ENCODE data around the gene UCK1.

Gene UCK1

GRCh38 chr9:131495785-131496184 is 35.3 kb downstream of the UCK1 start:
- DNase-seq: no peak

DNA sequence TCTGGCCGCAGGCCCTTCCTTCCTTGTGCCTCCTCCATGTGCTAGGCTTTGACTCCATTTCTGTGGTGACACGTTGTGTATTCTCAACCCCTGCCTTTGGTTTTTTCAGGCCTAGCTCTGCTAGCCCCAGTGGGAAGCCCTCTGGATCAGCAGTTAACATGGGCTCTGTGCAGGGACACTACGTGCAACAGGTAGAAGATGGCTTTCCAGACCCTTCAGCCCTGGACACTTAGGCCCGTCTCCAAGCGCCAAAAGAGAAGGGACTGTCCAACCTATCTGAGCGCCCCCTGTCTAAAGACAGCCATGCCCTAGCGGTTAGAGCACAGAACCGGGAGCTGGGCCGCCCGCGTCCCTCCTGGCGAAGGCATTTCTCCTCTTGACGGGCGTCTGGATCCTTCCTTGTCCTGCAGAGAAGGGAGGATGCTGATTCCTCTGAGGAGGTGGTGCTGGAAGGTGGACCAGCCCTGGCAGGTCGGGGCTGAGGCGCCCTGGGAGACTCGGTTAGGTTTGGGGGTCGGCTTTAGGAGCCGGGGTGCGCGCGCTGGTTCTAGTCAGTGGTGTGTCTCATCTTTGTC is 36.7 kb downstream of the UCK1 start:
- DNase-seq: no peak

- DNase-seq: no peak
Observed at GRCh38 chr9:131492070-131492469, 39.0 kb downstream of the UCK1 start.

DNA sequence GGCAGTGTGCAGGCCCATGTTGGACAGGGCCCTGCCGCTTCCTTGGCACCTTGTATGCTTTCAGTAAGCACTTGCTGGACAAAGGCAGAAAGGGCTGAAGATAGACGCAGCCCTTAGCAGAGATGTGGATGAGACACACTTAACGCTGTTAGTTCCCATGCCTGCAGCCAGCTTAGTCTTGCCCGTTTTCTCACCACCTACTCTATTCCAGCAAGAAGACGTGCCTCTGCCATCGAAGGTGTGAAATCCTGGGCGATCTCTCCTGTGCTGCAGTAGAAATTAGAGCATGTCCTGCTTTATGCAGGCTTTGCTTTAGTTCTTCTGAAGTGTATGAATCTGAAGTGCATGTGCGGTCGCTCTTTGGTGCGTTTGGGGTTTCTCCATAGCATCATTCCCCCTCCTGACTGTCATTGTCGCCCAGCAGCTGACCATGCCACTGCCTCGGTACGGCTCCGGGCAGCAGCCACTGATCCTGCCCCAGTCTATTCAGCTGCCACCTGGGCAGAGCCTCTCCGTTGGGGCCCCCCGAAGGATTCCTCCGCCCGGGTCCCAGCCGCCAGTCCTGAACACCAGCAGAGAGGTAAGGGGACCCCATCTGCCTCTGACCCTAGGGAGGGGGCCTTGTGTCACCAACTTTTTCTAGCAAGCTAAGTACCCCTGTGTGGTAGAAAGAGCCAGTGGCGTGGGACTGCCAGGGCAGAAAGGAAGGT is 39.9 kb downstream of the UCK1 start:
- DNase-seq: no peak

GRCh38 chr9:131490514-131490913 is 40.5 kb downstream of the UCK1 start:
- no peak for DNase-seq

- DNase-seq: no peak
Observed at GRCh38 chr9:131487621-131488031, 43.4 kb downstream of the UCK1 start.

- no peak for DNase-seq
Observed at GRCh38 chr9:131487001-131487400, 44.1 kb downstream of the UCK1 start.

- no peak for DNase-seq
Observed at GRCh38 chr9:131485728-131486422, 45.2 kb downstream of the UCK1 start.

GRCh38 chr9:131485206-131485605 is 45.9 kb downstream of the UCK1 start:
- no peak for DNase-seq

- no peak for DNase-seq
Observed at GRCh38 chr9:131484560-131485185, 46.4 kb downstream of the UCK1 start.

- DNase-seq: no peak
Observed at GRCh38 chr9:131484051-131484445, 47.0 kb downstream of the UCK1 start.

DNA sequence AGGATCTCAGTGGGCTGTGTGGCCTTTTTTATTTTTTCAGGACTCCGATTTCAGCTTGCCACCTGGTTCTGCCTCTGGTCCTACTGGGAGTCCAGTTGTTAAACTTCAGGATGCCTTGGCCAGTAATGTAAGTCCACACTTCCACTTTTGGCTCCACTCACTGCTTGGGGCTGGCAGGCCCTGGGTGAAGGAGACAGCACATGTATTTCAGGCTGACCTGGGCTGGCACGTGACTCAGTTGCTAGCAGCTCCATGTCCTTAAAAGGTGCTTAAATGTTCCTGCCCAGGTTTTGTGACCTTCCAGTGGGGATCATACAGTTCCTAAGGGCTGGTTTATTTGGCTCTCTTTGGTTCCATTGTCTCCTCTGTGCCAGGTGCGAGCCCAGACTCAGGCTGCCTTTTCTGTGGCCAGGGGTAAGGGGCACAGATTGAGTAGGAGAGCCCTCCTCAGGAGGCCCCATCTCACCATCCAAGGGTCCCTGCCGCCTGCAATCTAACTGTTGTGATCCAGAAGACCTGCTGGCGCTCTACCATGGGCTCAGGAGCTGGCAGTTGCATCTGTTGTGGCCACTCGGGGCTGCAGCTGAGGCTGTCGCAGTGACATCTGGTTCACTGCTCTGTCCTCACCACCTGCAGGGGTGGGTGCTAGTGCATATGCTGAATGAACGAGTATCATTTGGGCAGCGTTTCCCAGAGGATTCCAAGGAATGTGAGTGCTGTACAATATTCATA is 47.6 kb downstream of the UCK1 start:
- DNase-seq: no peak

GRCh38 chr9:131482343-131483006 is 48.6 kb downstream of the UCK1 start:
- DNase-seq: no peak

GRCh38 chr9:131481441-131482342 is 49.4 kb downstream of the UCK1 start:
- no peak for DNase-seq

DNA sequence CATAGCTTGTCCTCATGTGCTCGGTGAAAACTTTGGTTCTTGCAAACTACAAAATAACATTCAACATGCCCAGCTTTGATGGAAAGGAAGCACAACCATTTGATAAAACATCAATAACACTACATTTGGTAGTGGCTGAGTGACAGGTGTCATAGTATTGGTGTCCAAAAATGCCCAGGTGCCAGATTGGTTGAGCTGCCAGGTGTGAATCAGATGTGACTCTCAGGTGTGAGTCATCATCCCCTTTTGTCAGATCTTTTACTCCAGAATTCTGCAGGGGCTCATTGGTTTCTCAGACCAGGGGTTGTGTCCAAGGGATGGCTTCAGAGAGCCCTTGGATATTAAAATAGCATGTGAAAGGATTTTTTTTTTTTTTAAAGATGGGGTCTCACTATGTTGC is 50.8 kb downstream of the UCK1 start:
- DNase-seq: no peak

GRCh38 chr9:131478911-131479310 is 52.2 kb downstream of the UCK1 start:
- no peak for DNase-seq

DNA sequence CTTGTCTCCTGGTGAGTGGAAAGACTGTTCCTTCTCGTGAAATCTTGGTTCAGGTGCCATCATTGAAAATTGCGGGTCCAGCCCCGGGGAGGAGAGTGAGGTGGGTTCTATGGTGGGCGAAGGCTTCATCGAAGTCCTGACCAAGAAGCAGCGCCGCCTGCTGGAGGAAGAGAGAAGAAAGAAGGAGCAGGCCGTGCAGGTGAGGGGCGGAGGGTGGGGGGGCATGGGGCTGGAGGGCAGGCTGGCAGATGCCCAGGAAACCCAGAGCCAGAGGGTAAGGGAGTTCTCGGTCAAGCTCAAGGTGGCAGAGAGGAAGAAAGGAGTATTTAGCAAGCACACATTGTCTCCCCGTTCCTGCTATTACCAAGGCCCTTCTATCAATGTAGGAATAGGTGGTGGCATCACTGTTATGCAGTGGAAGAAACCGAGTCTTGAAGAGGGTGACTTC is 52.6 kb downstream of the UCK1 start:
- DNase-seq: no peak

GRCh38 chr9:131477816-131478419 is 53.1 kb downstream of the UCK1 start:
- no peak for DNase-seq

DNA sequence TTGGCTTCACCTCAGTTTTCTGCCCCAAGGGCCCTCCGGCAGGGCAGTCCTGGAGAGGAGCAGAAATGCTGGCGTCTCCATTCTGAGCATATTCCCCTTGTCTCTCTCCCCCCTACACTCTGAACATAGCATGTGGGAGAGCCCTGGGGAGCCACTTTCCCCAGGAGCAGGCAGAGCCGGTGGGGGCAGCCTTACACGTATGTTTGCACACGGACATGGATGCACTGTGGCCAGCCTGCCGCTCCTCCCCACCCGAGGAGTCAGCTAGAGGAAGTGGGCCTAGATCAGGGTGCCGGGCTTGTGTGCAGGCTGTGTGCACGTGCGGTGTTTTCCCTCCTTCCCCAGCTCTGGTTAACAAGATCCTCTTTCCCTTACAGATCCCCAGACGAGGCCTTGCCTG is 53.7 kb downstream of the UCK1 start:
- DNase-seq: no peak

- DNase-seq: no peak
Observed at GRCh38 chr9:131476777-131477345, 54.2 kb downstream of the UCK1 start.
